NCI-H2081 (cell line): Measurements from ENCODE around the gene OR10K1.
"Not testable (repeated sequence)": the region's sequence is repeated elsewhere in the genome, so short reads cannot be mapped to it uniquely, and the experiment has no call there.

Experiments used
- DNase-seq, 2 experiments: peaks; one replicate each; lab custom pipeline; 2025; lab: John Stamatoyannopoulos, UW

OR10K1 gene

GRCh38 chr1:158461534-158461933 lies at the start of gene OR10K1:
Gene OR10K1 (plus strand): TSS chr1:158461834. CDS start chr1:158465562, 3,728 bp downstream.
- DNase-seq, result no peak

- no peak for DNase-seq
Measured at GRCh38 chr1:158414651-158415345, 46.8 kb upstream of the OR10K1 start.

GRCh38 chr1:158417586-158417985 lies 44.0 kb upstream of the OR10K1 start:
- no peak for DNase-seq

- no peak for DNase-seq
Measured at GRCh38 chr1:158422212-158422611, 39.4 kb upstream of the OR10K1 start.

- DNase-seq, result no peak
Measured at GRCh38 chr1:158425027-158425426, 36.6 kb upstream of the OR10K1 start.

- no peak for DNase-seq
Measured at GRCh38 chr1:158426137-158426536, 35.5 kb upstream of the OR10K1 start, which contains the start of gene OR10K2. Gene OR10K2 (minus strand): TSS chr1:158426237. CDS start chr1:158420866, 5,371 bp downstream.

GRCh38 chr1:158430163-158430562 lies 31.5 kb upstream of the OR10K1 start:
- not testable (repeated sequence) for DNase-seq

- DNase-seq, result no peak
Measured at GRCh38 chr1:158434741-158435140, 26.9 kb upstream of the OR10K1 start.

- no peak for DNase-seq
Measured at GRCh38 chr1:158445376-158445775, 16.3 kb upstream of the OR10K1 start.

- no peak for DNase-seq
Measured at GRCh38 chr1:158454537-158454936, 7.1 kb upstream of the OR10K1 start.

GRCh38 chr1:158457246-158457645 lies 4.4 kb upstream of the OR10K1 start:
- DNase-seq, result no peak

GRCh38 chr1:158458263-158458662 lies 3.4 kb upstream of the OR10K1 start:
- no peak for DNase-seq

- no peak for DNase-seq
Measured at GRCh38 chr1:158471920-158472319, 10.3 kb downstream of the OR10K1 start, which contains the start of gene OR10R2. Gene OR10R2 (plus strand): TSS chr1:158472220. CDS start chr1:158472326, 106 bp downstream.

GRCh38 chr1:158485455-158485854 lies 23.8 kb downstream of the OR10K1 start:
- peak; percentile 69 to 90 for DNase-seq

- DNase-seq, result no peak
Measured at GRCh38 chr1:158491316-158491715, 29.7 kb downstream of the OR10K1 start.

GRCh38 chr1:158493054-158493453 lies 31.4 kb downstream of the OR10K1 start:
- no peak for DNase-seq

- DNase-seq, result no peak
Measured at GRCh38 chr1:158494796-158495195, 33.2 kb downstream of the OR10K1 start.

GRCh38 chr1:158496374-158496773 lies 34.7 kb downstream of the OR10K1 start:
- peak in 1 of 2 experiments; percentile 20 for DNase-seq

- DNase-seq, result no peak
Measured at GRCh38 chr1:158506369-158506987, 44.8 kb downstream of the OR10K1 start.

- no peak for DNase-seq
Measured at GRCh38 chr1:158507511-158507910, 45.9 kb downstream of the OR10K1 start.

GRCh38 chr1:158509471-158510156 lies 48.0 kb downstream of the OR10K1 start:
- no peak for DNase-seq

GRCh38 chr1:158516966-158517365 lies 55.3 kb downstream of the OR10K1 start:
- no peak for DNase-seq
